Measurements from ENCODE around the gene AUTS2. TPM values are rescaled to one million over a fixed set of nuclear protein-coding genes. Genes with fewer than 3 reads are reported as not detected.

The AUTS2 gene
- total and polyA plus RNA-seq, 9 of the 15 experiments (the other 6 are each of a cell fraction or from before 2014, with no cell fraction given) = 0.58 TPM; not detected in 8

- no peak for TF ChIP-seq CBFA2T3 (IDR thresholded peaks at IDR 0.05)
These were observed 1187.8 kb downstream of the AUTS2 start (continued) for GRCh38 chr7:70786076-70786475.

GRCh38 chr7:70787286-70787685 lies 1189.0 kb downstream of the AUTS2 start:
- 2% methylated on average over 23 of the region's 25 CpGs for WGBS (ENCODE audit: insufficient coverage, low coverage, missing lambda C conversion rate)
- Histone ChIP-seq H3K9me1 (ENCODE audit: control insufficient read depth, insufficient read depth, low read length) (no peaks in the 10 kb centered on the region), H2AFZ (ENCODE audit: low read depth, low read length) (no peak overlapping the region), H3K4me1 (replicated peaks in 1 of 2; ENCODE audit: control insufficient read depth in 2 of 2, insufficient read depth in 2 of 2, low read length in 2 of 2) (peaks cover 0 to 17% of the 10 kb centered on the region in 2 experiments; a peak in 2 of 5 replicates), H3K4me2 (ENCODE audit: insufficient read depth, low read length) (no peak overlapping the region), H3K27ac (ENCODE audit: extremely low read depth, low read depth, low read length) (no peak overlapping the region), H3K27me3 (ENCODE audit: control insufficient read depth in 2 of 2, insufficient read depth in 2 of 2, low read length in 2 of 2) (peaks cover 53 to 54% of the 10 kb centered on the region in 2 experiments), H3K79me2 (ENCODE audit: control insufficient read depth, insufficient read depth, low read length) (no peaks in the 10 kb centered on the region), H4K20me1 (replicated peaks; ENCODE audit: control insufficient read depth, insufficient read depth, low read length) (no peaks in the 10 kb centered on the region; the same call in 1 of the 2 replicates), H3K4me3 (no peak overlapping the region), H3K36me3 (ENCODE audit: control insufficient read depth, insufficient read depth, low read length) (no peaks in the 10 kb centered on the region), H3K9me3 (replicated peaks; ENCODE audit: control insufficient read depth, insufficient read depth, low read depth, low read length) (no peaks in the 10 kb centered on the region), H3K9ac (ENCODE audit: insufficient read depth in 1 of 2, low read depth in 2 of 2, low read length in 2 of 2) (no peak overlapping the region)
- in situ Hi-C loops (cut with MboI) = no loop called here
- ATAC-seq = no peak
- intact Hi-C loops (cut with micrococcal nuclease) = no loop called here
- no peak for DNase-seq (ENCODE audit: extremely low read depth in 1 of 4, low spot score in 3 of 4)
- BruUV-seq (replicated peaks) = no TSS peak
- TF ChIP-seq CREM (IDR thresholded peaks at IDR 0.05; ENCODE audit: low read depth) (no peak), ZNF639 (CRISPR knock-in tag; conservative IDR thresholded peaks at IDR 0.05 in 1 of 2, IDR thresholded peaks at IDR 0.05 in 1 of 2) (no peak), HOMEZ (CRISPR knock-in tag; IDR thresholded peaks at IDR 0.05) (no peak), NRF1 (conservative IDR thresholded peaks at IDR 0.05 in 1 of 2, IDR thresholded peaks at IDR 0.05 in 1 of 2) (no peak), POLR2A (conservative IDR thresholded peaks at IDR 0.05) (no peak), ZHX1 (conservative IDR thresholded peaks at IDR 0.05; ENCODE audit: low read length) (no peak), PURB (CRISPR knock-in tag; IDR thresholded peaks at IDR 0.05; ENCODE audit: low read depth) (no peak)
- POLR2A ChIA-PET = interaction anchor here (1.3 kb wide), 1 partner anchor 14 kb away, joined by 3 read pairs; no protein-coding TSS in a partner anchor
- CTCF ChIA-PET (ENCODE audit: low intra/inter-chr PET ratio) = no interaction called here
- FAIRE-seq = no peak
